HUES64 (cell line): Measurements from ENCODE around the gene TDRD12.
"Not testable (repeated sequence)": the region's sequence is repeated elsewhere in the genome, so short reads cannot be mapped to it uniquely, and the experiment has no call there.

ENCODE experiments used
- H3K27ac ChIP-seq: 2 replicates; pipeline ENCODE4 v1.7.0; 2013; ENCODE audit warnings: low read depth, low read length, inconsistent platforms
- H3K27me3 ChIP-seq: 2 replicates; pipeline ENCODE4 v1.6.1; 2013; ENCODE audit warnings: mild to moderate bottlenecking, low read length; ENCODE audit not compliant: insufficient read depth
- H3K36me3 ChIP-seq: 2 replicates; pipeline ENCODE4 v1.6.1; 2013; ENCODE audit warnings: mild to moderate bottlenecking, low read length; ENCODE audit not compliant: insufficient read depth
- H3K4me1 ChIP-seq: 2 replicates; pipeline ENCODE4 v1.6.1; 2013; ENCODE audit warnings: mild to moderate bottlenecking, low read length, moderate library complexity; ENCODE audit not compliant: insufficient read depth
- H3K4me3 ChIP-seq: 2 replicates; pipeline ENCODE4 v1.5.1; 2013; ENCODE audit warnings: mild to moderate bottlenecking, low read length, moderate library complexity
- H3K9ac ChIP-seq: 2 replicates; pipeline ENCODE4 v1.6.1; 2013; ENCODE audit warnings: mild to moderate bottlenecking, low read depth, low read length
- H3K9me3 ChIP-seq: 2 replicates; pipeline ENCODE4 v1.6.1; 2013; ENCODE audit warnings: low read depth, low read length; ENCODE audit not compliant: insufficient read depth
- WGBS: fragments of 150-250, 120-280 bp; methylation state at CpG from one replicate; pipeline ENCODE4 v1.1.7; 2013; ENCODE audit warnings: missing lambda C conversion rate; 5-methylcytosine and 5-hydroxymethylcytosine counted together

The TDRD12 gene

GRCh38 chr19:32694851-32695250 is 24.7 kb upstream of the TDRD12 start:
- H3K4me1 ChIP-seq, H3K9ac ChIP-seq, H3K9me3 ChIP-seq, H3K36me3 ChIP-seq, H3K4me3 ChIP-seq, H3K27ac ChIP-seq: not testable (repeated sequence)
- WGBS, result 92% methylated on average over 2 of the region's 2 CpGs
- peaks cover 22% of the 10 kb centered on the region for H3K27me3 ChIP-seq

GRCh38 chr19:32695506-32695905 is 24.1 kb upstream of the TDRD12 start:
- not testable (repeated sequence) for H3K27ac ChIP-seq, H3K4me1 ChIP-seq, H3K36me3 ChIP-seq, H3K4me3 ChIP-seq, H3K9me3 ChIP-seq, H3K9ac ChIP-seq
- peaks cover 22% of the 10 kb centered on the region for H3K27me3 ChIP-seq
- 98% methylated on average over 5 of the region's 6 CpGs for WGBS

GRCh38 chr19:32696771-32697170 is 22.8 kb upstream of the TDRD12 start:
- H3K27ac ChIP-seq, H3K4me1 ChIP-seq, H3K4me3 ChIP-seq, H3K9me3 ChIP-seq, H3K36me3 ChIP-seq, H3K9ac ChIP-seq: not testable (repeated sequence)
- WGBS, result 98% methylated on average over 3 of the region's 3 CpGs
- peaks cover 15% of the 10 kb centered on the region for H3K27me3 ChIP-seq

GRCh38 chr19:32700129-32700528 is 19.4 kb upstream of the TDRD12 start:
- peaks cover 12% of the 10 kb centered on the region; the same call in 1 of the 2 replicates for H3K4me1 ChIP-seq
- H3K9ac ChIP-seq, H3K4me3 ChIP-seq, H3K27me3 ChIP-seq, H3K27ac ChIP-seq, H3K9me3 ChIP-seq, H3K36me3 ChIP-seq: not testable (repeated sequence)
- whole genome bisulfite sequencing, result 95% methylated on average over 7 of the region's 7 CpGs

GRCh38 chr19:32702010-32702409 is 17.6 kb upstream of the TDRD12 start:
- Histone ChIP-seq H3K27ac (no peak overlapping the region), H3K4me3 (no peak overlapping the region), H3K36me3 (peaks cover 3% of the 10 kb centered on the region; the same call in 1 of the 2 replicates), H3K27me3 (no peaks in the 10 kb centered on the region), H3K9me3 (peaks cover 7% of the 10 kb centered on the region; the same call in 1 of the 2 replicates), H3K4me1 (peaks cover 12% of the 10 kb centered on the region; the same call in 1 of the 2 replicates), H3K9ac (no peak overlapping the region)
- 78% methylated on average over 5 of the region's 5 CpGs for WGBS

GRCh38 chr19:32704006-32704405 is 15.6 kb upstream of the TDRD12 start:
- H3K9me3 ChIP-seq, H3K27ac ChIP-seq, H3K4me1 ChIP-seq, H3K36me3 ChIP-seq, H3K27me3 ChIP-seq, H3K4me3 ChIP-seq, H3K9ac ChIP-seq: not testable (repeated sequence)
- 90% methylated on average over 2 of the region's 2 CpGs for WGBS

GRCh38 chr19:32708457-32708856 is 11.1 kb upstream of the TDRD12 start:
- no peak overlapping the region for H3K27ac ChIP-seq
- H3K4me1 ChIP-seq, result no peaks in the 10 kb centered on the region
- H3K9me3 ChIP-seq, result peaks cover 7% of the 10 kb centered on the region; the same call in 1 of the 2 replicates
- 95% methylated on average over 3 of the region's 3 CpGs for WGBS
- peaks cover 12% of the 10 kb centered on the region; the same call in 1 of the 2 replicates for H3K36me3 ChIP-seq
- no peaks in the 10 kb centered on the region for H3K27me3 ChIP-seq
- no peak overlapping the region for H3K9ac ChIP-seq
- H3K4me3 ChIP-seq, result no peak overlapping the region

GRCh38 chr19:32709032-32709431 is 10.5 kb upstream of the TDRD12 start:
- Histone ChIP-seq H3K27me3 (no peaks in the 10 kb centered on the region), H3K27ac (no peak overlapping the region), H3K9me3 (peaks cover 4% of the 10 kb centered on the region; the same call in 1 of the 2 replicates), H3K4me3 (no peak overlapping the region), H3K9ac (no peak overlapping the region), H3K36me3 (peaks cover 12% of the 10 kb centered on the region; the same call in 1 of the 2 replicates), H3K4me1 (no peaks in the 10 kb centered on the region)
- 90% methylated on average over 5 of the region's 5 CpGs for WGBS

- WGBS, result 95% methylated on average over 6 of the region's 6 CpGs
- Histone ChIP-seq H3K4me1 (no peaks in the 10 kb centered on the region), H3K9ac (no peak overlapping the region), H3K27me3 (no peaks in the 10 kb centered on the region), H3K27ac (no peak overlapping the region), H3K4me3 (no peak overlapping the region), H3K36me3 (peaks cover 10% of the 10 kb centered on the region; the same call in 1 of the 2 replicates), H3K9me3 (no peaks in the 10 kb centered on the region)
These were observed 7.8 kb upstream of the TDRD12 start for GRCh38 chr19:32711747-32712146.

GRCh38 chr19:32716203-32716602 is 3.4 kb upstream of the TDRD12 start:
- H3K36me3 ChIP-seq, H3K4me1 ChIP-seq: not testable (repeated sequence)

GRCh38 chr19:32717496-32717895 is 2.1 kb upstream of the TDRD12 start:
- WGBS, result 88% methylated on average over 5 of the region's 5 CpGs
- Histone ChIP-seq H3K36me3 (peaks cover 3% of the 10 kb centered on the region; the same call in 1 of the 2 replicates), H3K4me3 (no peak overlapping the region), H3K27me3 (no peaks in the 10 kb centered on the region), H3K9me3 (no peaks in the 10 kb centered on the region), H3K9ac (no peak overlapping the region), H3K4me1 (no peaks in the 10 kb centered on the region), H3K27ac (no peak overlapping the region)

More at GRCh38 chr19:32716203-32716602, 3.4 kb upstream of the TDRD12 start:
- not testable (repeated sequence) for H3K27ac ChIP-seq, H3K27me3 ChIP-seq, H3K9ac ChIP-seq, H3K4me3 ChIP-seq, H3K9me3 ChIP-seq
- WGBS, result 94% methylated on average over 7 of the region's 7 CpGs

GRCh38 chr19:32718286-32718685 is 1.3 kb upstream of the TDRD12 start:
- Histone ChIP-seq H3K9ac (no peak overlapping the region), H3K36me3 (no peaks in the 10 kb centered on the region), H3K4me1 (no peaks in the 10 kb centered on the region), H3K9me3 (no peaks in the 10 kb centered on the region), H3K27ac (no peak overlapping the region), H3K4me3 (no peak overlapping the region), H3K27me3 (no peaks in the 10 kb centered on the region)
- WGBS, result 90% methylated on average over 7 of the region's 7 CpGs
